ENCODE results near the gene C6orf136.
A peak's percentile ranks its signal among the peaks of the same experiment; 100 is the strongest.

C6orf136 gene

DNA sequence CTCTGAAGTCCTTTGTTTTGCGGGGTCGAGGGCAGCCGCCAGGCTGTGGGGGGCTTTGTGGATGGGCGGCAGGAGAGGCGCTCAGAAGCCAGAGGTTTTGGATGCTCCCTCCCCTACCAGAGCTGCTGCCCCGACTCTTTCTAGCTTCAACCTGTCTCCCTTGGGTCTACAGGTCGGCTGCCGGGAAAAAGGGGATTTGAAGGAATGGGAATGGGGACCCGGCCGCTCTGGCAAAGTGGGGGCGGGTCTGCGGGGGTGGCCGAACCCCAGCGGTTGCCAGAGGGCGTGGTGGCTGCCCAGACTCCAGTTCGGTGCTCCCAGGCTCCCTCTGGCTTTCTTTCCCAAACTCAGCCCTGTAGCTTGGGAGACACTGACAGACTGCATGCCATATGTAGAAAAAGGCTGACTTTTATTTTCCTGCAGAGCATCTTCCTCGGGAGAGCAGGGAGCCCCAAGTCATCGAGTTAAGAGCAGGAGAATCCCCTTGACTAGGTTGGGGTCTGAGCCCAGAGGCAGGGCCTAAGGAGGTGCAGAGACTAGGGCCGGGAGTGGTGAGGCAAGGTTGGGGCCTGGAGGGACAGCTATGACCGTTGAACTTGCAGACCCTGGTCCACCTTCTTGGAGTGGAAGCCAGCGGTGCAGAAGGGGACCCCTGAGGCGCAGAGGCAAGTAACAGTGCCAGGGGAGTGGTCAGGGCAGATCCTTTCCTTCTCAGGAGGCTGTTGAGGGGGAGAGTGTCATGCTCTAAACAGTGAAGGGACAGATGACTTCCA lies 40.9 kb downstream of the C6orf136 start:
- peak; percentile 67 for DNase-seq

DNA sequence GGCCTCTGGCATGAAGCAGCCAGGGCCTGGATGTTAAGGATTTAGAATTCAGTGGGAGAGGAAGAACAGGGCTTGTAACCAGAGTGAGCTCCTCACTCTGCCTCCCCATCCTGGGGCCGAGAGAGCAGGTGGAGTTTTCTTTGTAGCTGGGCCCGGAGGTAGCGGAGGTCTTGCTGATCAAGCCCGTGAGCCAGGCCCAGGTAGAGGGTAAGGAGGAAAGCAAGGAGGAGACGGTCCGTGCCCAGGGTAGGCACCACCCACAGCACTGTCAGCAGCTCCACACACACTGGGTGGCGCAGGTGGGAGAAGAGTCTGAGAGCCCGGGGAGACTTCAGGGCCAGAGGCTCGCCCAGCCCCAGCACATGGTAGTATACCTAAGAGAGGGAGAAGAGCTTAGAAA lies 41.6 kb downstream of the C6orf136 start:
- DNase-seq: no peak

DNA sequence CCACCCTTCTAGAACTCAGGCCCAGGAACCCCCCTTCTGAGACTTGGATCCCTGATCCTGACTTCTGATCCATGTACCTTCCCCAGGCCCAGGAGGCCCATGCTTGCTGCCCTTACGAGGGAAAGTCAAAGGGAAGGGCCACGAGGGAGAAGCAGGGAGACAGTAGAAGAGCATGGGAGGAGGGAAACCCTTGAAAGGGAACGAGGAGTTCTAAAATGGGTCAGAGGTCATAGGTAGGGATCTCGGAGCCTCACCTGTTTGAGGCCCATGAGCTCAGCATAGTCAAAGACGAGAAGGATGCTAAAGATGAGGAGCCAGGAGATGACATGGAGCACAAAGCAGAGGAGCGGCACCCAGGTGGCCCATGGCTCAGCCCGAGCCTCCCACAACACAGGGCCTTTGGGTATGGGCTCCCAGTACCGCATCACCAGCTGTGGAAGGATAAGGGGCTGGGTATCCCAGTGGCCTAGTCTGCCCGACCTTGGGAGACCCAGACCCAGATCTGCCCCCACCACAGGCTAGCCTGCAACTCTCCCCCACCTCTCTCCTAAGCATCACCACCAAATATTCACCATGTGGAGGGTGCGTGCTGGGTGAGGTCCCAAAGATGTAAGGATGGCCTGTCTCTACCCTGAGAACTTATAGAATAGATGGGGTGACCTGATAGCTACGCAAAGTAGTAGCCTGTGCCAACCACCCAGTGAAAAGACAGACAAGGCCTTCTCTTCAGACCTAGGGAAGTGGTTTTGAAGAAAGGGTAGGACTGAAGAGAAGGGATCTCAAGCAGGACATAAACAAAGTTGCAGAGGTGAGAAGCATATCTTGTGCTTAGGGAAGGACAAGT lies 42.3 kb downstream of the C6orf136 start:
- DNase-seq: no peak

DNA sequence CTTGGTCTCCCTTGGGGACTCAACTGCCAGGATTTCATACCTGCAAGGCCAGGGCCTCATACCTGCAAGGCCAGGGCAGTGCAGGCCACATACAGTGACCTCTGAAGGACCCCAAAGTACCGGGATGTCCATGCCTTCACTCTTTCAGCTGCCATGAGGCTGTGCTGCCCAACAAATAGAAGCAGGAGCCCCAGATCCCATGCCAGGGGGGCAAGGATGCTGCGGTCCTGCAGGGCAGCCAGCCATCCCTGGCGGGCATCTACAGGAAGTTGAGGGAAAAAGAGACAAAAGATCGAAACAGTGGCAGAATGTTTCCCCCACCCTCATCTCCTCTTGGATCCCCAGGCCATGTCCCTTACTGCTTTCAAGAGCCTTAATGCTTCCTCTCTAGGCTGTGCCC lies 43.1 kb downstream of the C6orf136 start:
- no peak for DNase-seq

DNA sequence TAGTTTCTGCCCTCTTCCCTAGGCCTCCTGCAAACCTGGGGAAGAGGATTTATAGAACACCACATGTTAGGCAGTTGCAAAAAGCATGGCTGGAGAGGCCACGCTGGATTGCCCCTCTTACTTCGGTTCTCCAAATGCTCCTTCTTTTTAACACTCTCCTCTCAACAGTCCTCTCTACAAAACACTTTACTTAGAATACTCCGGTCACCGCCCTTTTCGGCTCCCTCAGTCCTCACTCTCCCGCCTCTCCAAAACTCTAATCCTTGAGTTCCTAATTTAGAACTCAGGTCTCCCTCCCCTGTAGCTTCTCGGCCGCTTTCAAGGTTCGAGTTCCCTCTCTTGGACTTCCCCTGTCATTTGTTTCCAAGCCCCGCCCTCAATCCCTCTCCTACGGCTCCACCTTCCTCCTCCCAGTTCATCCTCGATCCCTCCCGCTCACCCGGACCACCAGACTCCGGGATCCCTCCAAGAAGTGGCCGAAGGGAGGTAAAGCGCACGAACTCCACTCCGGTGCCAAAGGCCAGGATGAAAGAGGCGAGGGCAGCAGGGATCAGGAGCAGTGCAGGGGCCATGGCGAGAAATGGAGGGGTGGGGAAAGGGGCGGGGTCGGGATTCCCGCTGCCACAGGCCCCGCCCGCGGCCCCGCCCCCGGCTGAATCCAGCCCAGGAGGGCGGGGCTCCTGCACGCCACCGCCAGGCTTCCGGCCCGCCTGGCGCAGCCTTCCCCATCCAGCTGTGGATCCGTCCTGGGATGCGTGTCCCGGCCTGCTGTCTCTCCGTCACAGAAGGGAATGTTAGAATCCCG lies 43.7 kb downstream of the C6orf136 start, which contains the start of gene NRM:
Gene NRM, minus strand, starts transcription at position 582 of the 805 bp plus-strand sequence. Its CDS starts 10 bp downstream, at position 572.
- DNase-seq: peak; percentile 92

DNA sequence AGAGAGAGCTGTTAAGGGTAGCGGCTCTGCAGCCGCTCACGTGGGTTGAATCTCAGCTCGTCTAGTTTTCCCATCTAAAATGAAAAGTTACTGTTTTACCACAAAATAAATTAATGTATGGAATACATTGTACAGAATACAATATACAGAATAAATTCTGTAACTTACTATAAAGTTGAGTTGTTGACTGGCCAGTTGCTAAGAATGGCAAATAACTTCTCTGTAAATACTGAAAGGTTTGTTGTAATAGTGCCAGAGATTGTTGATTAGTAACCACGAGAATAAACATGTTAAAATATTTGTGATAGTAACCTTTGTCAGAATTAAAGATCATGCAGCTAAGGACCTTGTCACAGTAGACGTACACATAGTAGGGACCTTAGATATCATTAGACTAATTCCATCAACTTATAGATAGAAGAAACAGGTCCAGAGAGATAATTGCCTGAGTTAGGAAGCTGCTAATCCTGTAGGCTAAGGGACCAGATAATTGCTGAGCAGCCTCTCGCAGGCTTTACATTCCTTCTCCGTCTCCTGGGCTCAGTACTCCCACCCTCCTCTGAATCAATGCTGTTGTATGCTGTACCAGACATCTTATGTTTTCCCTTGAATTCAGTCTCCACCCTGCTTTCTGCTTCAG lies 44.4 kb downstream of the C6orf136 start:
- DNase-seq: no peak

DNA sequence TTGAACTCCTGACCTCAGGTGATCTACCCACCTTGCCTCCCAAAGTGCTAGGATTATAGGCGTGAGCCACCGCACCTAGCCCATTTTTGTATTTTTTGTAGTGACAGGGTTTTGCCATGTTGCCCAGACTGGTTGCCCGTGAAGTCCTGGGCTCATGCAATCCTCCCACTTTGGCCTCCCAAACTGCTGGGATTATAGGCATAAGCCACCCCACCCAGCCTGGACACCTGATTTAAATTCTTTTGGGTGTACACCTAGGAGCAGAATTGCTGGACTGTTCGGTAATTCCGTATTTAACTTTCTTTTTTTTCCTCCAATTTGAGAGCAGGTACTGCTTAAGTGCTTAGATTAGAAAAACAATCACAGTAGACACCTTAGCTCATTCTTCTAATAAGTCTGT lies 49.5 kb downstream of the C6orf136 start:
- no peak for DNase-seq

DNA sequence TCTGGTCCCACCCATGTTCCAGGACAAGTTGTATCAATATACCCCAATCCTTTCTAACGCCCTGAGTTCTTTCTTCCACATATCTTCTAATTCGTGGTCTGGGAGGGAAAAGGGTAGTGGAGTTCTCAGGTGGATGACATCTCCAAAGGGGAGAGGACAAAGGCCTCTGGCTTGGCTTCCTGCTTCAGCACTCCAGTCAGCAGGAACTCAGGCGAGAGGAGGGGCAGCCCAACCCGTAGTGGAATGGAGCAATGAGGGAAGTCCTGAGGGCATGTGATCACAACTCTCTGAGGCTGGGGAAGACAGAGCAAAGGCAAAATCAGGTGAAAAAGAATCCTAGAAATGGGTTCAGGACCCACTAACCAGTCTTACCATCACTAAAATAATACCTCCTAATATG lies 53.4 kb downstream of the C6orf136 start:
- no peak for DNase-seq
